ENCODE results near the gene IL13.

The IL13 gene

GRCh38 chr5:132708645-132709044, 50.7 kb downstream of the IL13 start:
- TF ChIP-seq CTCF (IDR thresholded peaks at IDR 0.05), result no peak
- Histone ChIP-seq H3K27ac (no peak overlapping the region), H3K27me3 (no peaks in the 10 kb centered on the region), H3K4me1 (no peaks in the 10 kb centered on the region), H3K4me3 (no peak overlapping the region), H3K9me3 (no peaks in the 10 kb centered on the region), H3K36me3 (peaks cover 0 to 16% (median 3%) of the 10 kb centered on the region in 3 donors)
- DNase-seq, result no peak
- intact Hi-C loops (cut with DNase I; ENCODE audit: low total_unique reads), result no loop called here

All from tibial artery (tissue), 4 donors.